HG02840 (cell line): ENCODE measurements around the gene USP1.

Experiments
- ATAC-seq: cut with Tn5 transposase; IDR thresholded peaks from one replicate; pipeline ENCODE4 v1.9.1; 2021; ENCODE audit warnings: mild to moderate bottlenecking, moderate library complexity, moderate number of reproducible peaks; ENCODE audit not compliant: unreplicated experiment, low FRiP score

USP1 gene

DNA sequence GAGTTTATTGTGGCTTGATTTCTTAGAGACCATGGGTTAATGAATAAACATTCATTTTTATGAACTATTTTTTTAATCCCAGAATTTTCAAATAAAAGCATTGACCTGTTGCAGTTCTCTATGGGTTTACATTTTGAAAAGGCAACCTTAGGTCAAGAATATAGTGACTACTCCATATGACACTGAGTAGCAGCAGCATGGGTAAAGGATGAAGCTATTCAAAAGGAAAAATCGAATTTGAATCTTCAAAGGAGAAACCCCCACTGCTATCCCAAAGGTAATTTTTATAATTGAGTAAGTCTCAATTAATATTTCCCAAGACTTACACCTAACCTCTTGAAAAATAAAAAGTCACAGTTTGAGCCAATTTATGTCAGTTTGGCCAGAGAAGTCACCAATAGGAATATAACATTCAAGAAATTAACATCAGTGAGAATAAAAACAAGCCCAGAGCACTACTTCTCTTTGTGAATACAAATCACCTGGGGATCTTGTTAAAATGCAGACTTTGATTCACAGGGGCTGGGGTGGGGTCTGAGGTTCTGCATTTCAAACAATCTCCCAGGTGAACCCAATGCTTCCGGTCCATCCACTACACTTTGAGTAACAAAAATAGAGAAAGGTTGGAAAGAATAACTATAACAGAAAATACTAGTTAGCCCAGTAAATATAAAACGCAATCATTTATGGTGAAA lies 39.8 kb downstream of the USP1 start:
- no peak for ATAC-seq

- ATAC-seq = no peak
Observed at GRCh38 chr1:62481681-62482080, 44.8 kb downstream of the USP1 start.

- ATAC-seq = no peak
Observed at GRCh38 chr1:62484824-62485468, 48.1 kb downstream of the USP1 start.

DNA sequence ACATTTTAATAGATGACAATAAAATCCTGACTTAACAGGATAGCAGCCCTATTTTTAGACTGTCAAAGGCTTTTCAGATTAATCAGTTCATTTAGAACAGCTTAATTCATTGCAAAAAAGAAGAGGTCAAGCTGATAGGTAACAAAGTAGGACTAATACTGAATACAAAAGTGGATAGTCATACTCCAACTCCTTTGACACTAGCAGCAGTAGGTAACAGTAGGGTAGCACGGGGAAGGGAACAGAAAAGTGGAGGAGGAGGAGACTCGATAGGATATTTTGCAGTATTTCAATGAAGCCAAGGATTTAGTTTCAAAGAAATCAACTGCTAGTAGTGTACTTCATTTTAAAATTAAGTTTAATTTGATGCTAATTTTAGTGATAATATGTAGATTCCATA lies 51.1 kb downstream of the USP1 start:
- no peak for ATAC-seq

DNA sequence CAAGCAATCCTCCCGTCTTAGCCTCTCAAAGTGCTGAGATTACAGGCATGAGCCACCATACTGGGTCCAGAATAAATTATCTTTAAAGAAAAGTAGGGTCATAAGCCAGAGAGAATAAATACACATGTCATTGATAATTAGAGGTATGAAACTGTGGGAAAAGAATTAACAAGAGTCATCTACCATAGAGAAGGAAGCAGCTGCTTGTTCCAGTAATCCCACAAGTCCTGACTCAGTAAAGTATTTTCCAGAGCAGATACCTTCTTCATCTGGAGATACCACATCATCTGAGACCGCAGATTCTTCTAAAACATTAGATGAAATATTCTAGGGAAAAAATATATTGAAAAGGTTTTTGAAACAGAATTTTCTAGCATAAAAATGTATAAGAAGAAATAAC lies 55.7 kb downstream of the USP1 start:
- no peak for ATAC-seq

DNA sequence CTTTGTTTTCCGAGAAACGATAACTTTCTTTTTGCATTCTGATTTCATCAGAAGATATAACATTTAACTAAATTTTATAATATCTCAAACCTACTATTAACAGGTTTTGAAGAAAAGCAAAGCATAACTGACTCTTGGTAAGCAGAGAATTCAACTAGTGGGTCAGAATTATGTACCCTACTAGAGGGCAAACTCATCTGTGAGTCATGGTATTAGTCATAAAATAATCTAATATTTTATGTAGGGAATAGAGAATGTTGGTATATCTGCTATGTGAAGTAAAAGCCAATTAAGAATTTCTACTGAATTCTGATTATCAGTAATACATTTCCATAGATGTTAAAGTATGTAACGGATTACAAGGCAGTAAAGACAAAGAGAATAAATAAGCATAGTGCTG lies 56.8 kb downstream of the USP1 start:
- ATAC-seq = no peak

DNA sequence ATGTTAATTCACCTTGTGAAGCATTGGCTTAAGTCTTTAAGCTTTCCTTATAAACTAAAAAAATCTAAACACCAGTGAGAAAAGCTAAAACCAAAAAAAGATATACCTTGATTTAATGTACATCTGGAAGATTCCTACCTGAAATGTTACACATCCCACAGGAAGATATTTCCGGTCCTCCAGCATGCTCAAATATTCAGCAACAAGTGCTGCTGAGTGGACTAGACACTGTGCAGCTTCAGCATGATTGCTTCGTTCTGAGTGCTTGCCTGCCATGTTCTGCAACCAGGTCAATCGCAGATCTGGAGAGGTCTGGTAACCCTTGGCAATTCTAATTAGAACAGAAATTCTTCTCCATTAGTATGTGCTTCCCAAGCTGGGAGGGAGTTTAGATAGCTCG lies 57.3 kb downstream of the USP1 start:
- ATAC-seq = no peak

GRCh38 chr1:62500210-62500609 lies 63.4 kb downstream of the USP1 start:
- ATAC-seq = no peak
